GM12872 (cell line): ENCODE results near the gene OVCH2.

ENCODE experiments used
- CTCF ChIP-seq: IDR thresholded peaks from 3 replicates; pipeline ENCODE4 v1.5.1; 2011; ENCODE audit warnings: low read depth, mild to moderate bottlenecking, low read length, moderate library complexity; ENCODE audit not compliant: insufficient read depth

The OVCH2 gene

GRCh38 chr11:7675631-7676030 lies 30.6 kb downstream of the OVCH2 start:
- no peak for TF ChIP-seq CTCF

- no peak for TF ChIP-seq CTCF
Observed at GRCh38 chr11:7673724-7674434, 32.4 kb downstream of the OVCH2 start.

- TF ChIP-seq CTCF, result no peak
Observed at GRCh38 chr11:7672960-7673723, 33.1 kb downstream of the OVCH2 start, which contains the start of gene CYB5R2. Gene CYB5R2, minus strand, starts transcription at chr11:7673500. Its CDS starts 675 bp downstream, at chr11:7672825.

GRCh38 chr11:7672276-7672959 lies 33.9 kb downstream of the OVCH2 start:
- no peak for TF ChIP-seq CTCF

GRCh38 chr11:7671347-7672215 lies 34.7 kb downstream of the OVCH2 start:
- no peak for TF ChIP-seq CTCF

- TF ChIP-seq CTCF, result no peak
Observed at GRCh38 chr11:7670641-7671040, 35.6 kb downstream of the OVCH2 start.
